Skeletal muscle satellite cell (primary cell): ENCODE results near the gene OR51E1.

Experiments used
- H3K27me3 ChIP-seq: 2 replicates; pipeline ENCODE4 v1.7.0; 2013; ENCODE audit warnings: low read length; ENCODE audit not compliant: control insufficient read depth, insufficient read depth
- H3K36me3 ChIP-seq: 2 replicates; pipeline ENCODE4 v1.7.0; 2013; ENCODE audit warnings: mild to moderate bottlenecking, control low read depth, low read length; ENCODE audit not compliant: insufficient read depth
- H3K4me1 ChIP-seq: 2 replicates; pipeline ENCODE4 v1.7.0; 2013; ENCODE audit warnings: low read length; ENCODE audit not compliant: control insufficient read depth, insufficient read depth
- H3K4me2 ChIP-seq: 2 replicates; pipeline ENCODE4 v1.7.0; 2013; ENCODE audit warnings: mild to moderate bottlenecking, low read length
- H3K4me3 ChIP-seq: 2 replicates; pipeline ENCODE4 v1.7.0; 2013; ENCODE audit warnings: low read length
- H3K9ac ChIP-seq: 2 replicates; pipeline ENCODE4 v1.7.0; 2013; ENCODE audit warnings: mild to moderate bottlenecking, low read depth, low read length, moderate library complexity
- H3K9me3 ChIP-seq: replicated peaks from 2 replicates; pipeline ENCODE4 v1.7.0; 2013; ENCODE audit warnings: mild to moderate bottlenecking, control low read depth, low read length

Gene OR51E1

DNA sequence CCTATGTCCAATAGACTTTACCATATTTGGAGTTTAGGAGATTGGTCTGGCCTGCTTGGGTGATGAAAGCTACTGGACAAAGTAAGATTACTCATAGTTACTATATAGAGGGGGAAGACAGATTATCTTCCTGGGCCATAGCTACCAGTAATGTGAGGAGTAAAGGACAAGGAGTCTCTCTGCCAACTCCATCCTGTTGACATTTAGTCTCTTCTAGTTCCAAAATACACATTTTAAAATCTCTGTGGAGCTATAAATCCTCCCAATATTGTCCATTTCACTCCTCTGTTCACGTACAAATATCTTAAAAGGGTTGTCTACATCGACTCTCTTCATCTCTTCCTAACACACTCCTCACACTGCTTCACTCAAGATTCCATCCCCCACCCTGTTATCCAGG, 7.6 kb upstream of the OR51E1 start:
- H3K36me3 ChIP-seq: no peaks in the 10 kb centered on the region
- no peaks in the 10 kb centered on the region for H3K9me3 ChIP-seq
- no peak overlapping the region for H3K4me3 ChIP-seq
- H3K4me2 ChIP-seq: no peak overlapping the region
- H3K4me1 ChIP-seq: peaks cover 2% of the 10 kb centered on the region
- peaks cover 26% of the 10 kb centered on the region for H3K27me3 ChIP-seq
- no peak overlapping the region for H3K9ac ChIP-seq

GRCh38 chr11:4636962-4637661, 6.7 kb upstream of the OR51E1 start, which contains the start of gene OR51D1:
OR51D1 (plus strand) TSS chr11:4637477; CDS start chr11:4639791, 2,314 bp downstream.
- Histone ChIP-seq H3K27me3 (peaks cover 26% of the 10 kb centered on the region), H3K36me3 (no peaks in the 10 kb centered on the region), H3K9ac (no peak within 1 kb of the TSS), H3K9me3 (no peaks in the 10 kb centered on the region), H3K4me1 (peaks cover 2% of the 10 kb centered on the region), H3K4me2 (peak within 1 kb of the TSS; percentile 74), H3K4me3 (no peak within 1 kb of the TSS)

GRCh38 chr11:4637662-4638047, 6.1 kb upstream of the OR51E1 start:
- Histone ChIP-seq H3K9me3 (no peaks in the 10 kb centered on the region), H3K9ac (no peak overlapping the region), H3K4me2 (no peak overlapping the region), H3K36me3 (no peaks in the 10 kb centered on the region), H3K4me3 (no peak overlapping the region), H3K27me3 (peaks cover 26% of the 10 kb centered on the region), H3K4me1 (peaks cover 2% of the 10 kb centered on the region)

- Histone ChIP-seq H3K36me3 (no peaks in the 10 kb centered on the region), H3K9me3 (no peaks in the 10 kb centered on the region), H3K4me3 (no peak overlapping the region), H3K9ac (no peak overlapping the region), H3K27me3 (peaks cover 32% of the 10 kb centered on the region), H3K4me2 (no peak overlapping the region), H3K4me1 (peaks cover 2% of the 10 kb centered on the region)
These were observed 3.9 kb upstream of the OR51E1 start for GRCh38 chr11:4639931-4640330.

DNA sequence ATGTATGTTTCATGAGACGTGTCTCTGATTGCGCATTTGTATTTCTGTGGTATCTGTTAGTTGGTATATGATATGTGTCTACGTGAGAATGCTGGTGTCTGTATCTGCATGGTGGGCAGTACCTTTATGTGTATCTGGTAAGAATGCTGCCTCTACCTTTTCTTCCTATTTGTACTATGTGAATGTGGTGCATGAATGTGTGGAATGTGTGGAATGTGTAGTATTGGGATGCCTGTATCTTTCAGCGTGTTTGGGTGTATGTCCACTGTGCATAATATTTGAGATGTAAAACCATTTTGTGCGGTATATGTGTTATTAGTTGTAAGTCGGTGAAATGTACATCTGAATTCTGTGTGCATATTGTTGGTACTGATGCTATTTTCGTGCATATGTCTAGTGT, 2.3 kb upstream of the OR51E1 start:
- H3K9me3 ChIP-seq: no peaks in the 10 kb centered on the region
- H3K27me3 ChIP-seq: peaks cover 24% of the 10 kb centered on the region
- H3K9ac ChIP-seq: no peak overlapping the region
- no peak overlapping the region for H3K4me2 ChIP-seq
- H3K4me1 ChIP-seq: peaks cover 2% of the 10 kb centered on the region
- no peaks in the 10 kb centered on the region for H3K36me3 ChIP-seq
- H3K4me3 ChIP-seq: no peak overlapping the region

- peaks cover 23% of the 10 kb centered on the region for H3K27me3 ChIP-seq
- no peak overlapping the region for H3K4me2 ChIP-seq
- no peaks in the 10 kb centered on the region for H3K9me3 ChIP-seq
- H3K4me3 ChIP-seq: no peak overlapping the region
- peaks cover 1% of the 10 kb centered on the region for H3K4me1 ChIP-seq
- H3K36me3 ChIP-seq: no peaks in the 10 kb centered on the region
- no peak overlapping the region for H3K9ac ChIP-seq
These were observed 1.7 kb upstream of the OR51E1 start for GRCh38 chr11:4642043-4642442.

GRCh38 chr11:4643076-4643475, 706 bp upstream of the OR51E1 start:
- Histone ChIP-seq H3K27me3 (peaks cover 15% of the 10 kb centered on the region), H3K4me2 (no peak overlapping the region), H3K4me1 (no peaks in the 10 kb centered on the region), H3K4me3 (no peak overlapping the region), H3K36me3 (no peaks in the 10 kb centered on the region), H3K9ac (no peak overlapping the region), H3K9me3 (no peaks in the 10 kb centered on the region)

- Histone ChIP-seq H3K4me2 (no peak overlapping the region), H3K4me1 (no peaks in the 10 kb centered on the region), H3K9ac (no peak overlapping the region), H3K36me3 (no peaks in the 10 kb centered on the region), H3K27me3 (peaks cover 10% of the 10 kb centered on the region), H3K9me3 (no peaks in the 10 kb centered on the region), H3K4me3 (no peak overlapping the region)
These were observed 451 bp downstream of the OR51E1 start for GRCh38 chr11:4644233-4644632.

DNA sequence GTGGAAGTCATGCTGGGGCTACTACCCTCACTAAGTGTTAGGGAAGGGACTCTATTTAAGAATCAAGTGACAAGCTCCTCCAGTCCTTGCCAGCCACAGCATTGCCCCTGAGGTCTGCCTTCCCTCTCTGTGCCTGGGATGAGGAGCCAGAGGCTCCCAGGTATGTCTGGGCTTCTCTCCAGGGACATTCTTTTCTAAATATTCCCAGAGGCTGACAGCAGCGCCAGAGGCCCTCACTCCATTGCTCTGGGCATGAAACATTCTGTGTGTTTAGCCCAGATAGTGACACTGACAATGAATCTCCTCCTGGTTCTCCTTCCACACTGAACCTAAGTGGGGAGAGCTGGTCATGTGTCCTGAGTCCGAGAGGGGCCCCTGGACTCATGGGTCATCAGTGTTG, 2.2 kb downstream of the OR51E1 start:
- Histone ChIP-seq H3K9me3 (no peaks in the 10 kb centered on the region), H3K36me3 (no peaks in the 10 kb centered on the region), H3K27me3 (peaks cover 10% of the 10 kb centered on the region), H3K9ac (no peak overlapping the region), H3K4me2 (no peak overlapping the region), H3K4me3 (no peak overlapping the region), H3K4me1 (no peaks in the 10 kb centered on the region)

DNA sequence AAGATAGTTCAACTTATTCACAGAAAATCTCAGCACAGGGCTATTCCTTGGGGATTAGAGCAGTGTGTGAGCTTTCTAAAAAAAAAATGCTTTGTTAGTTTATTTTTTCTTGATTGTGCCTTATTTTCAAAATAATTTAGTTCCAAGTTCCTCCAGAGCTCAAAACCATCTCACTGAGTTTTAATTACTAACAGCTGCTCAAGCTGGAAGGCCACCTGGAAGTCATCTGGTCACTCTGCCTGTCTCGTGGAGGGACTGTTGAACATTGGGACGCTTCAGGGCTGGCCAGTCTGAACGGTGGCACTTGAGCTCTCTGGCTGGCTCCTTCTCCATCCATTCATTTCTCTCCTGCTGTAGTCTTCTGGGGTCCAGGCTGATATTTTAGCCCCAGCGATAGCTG, 4.0 kb downstream of the OR51E1 start:
- no peak overlapping the region for H3K4me3 ChIP-seq
- no peaks in the 10 kb centered on the region for H3K4me1 ChIP-seq
- no peaks in the 10 kb centered on the region for H3K36me3 ChIP-seq
- H3K4me2 ChIP-seq: no peak overlapping the region
- no peak overlapping the region for H3K9ac ChIP-seq
- H3K9me3 ChIP-seq: no peaks in the 10 kb centered on the region
- H3K27me3 ChIP-seq: peaks cover 10% of the 10 kb centered on the region

DNA sequence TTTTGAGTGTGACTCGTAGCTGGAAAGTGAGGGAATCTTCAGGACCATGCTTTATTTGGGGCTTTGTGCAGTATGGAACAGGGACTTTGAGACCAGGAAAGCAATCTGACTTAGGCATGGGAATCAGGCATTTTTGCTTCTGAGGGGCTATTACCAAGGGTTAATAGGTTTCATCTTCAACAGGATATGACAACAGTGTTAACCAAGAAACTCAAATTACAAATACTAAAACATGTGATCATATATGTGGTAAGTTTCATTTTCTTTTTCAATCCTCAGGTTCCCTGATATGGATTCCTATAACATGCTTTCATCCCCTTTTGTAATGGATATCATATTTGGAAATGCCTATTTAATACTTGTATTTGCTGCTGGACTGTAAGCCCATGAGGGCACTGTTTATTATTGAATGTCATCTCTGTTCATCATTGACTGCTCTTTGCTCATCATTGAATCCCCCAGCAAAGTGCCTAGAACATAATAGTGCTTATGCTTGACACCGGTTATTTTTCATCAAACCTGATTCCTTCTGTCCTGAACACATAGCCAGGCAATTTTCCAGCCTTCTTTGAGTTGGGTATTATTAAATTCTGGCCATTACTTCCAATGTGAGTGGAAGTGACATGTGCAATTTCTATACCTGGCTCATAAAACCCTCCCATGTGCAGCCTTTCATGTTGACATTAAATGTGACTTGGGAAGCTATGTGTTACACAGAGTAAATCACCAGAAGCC, 11.0 kb downstream of the OR51E1 start:
- no peaks in the 10 kb centered on the region for H3K9me3 ChIP-seq
- H3K4me1 ChIP-seq: no peaks in the 10 kb centered on the region
- no peaks in the 10 kb centered on the region for H3K36me3 ChIP-seq
- no peak overlapping the region for H3K9ac ChIP-seq
- H3K27me3 ChIP-seq: no peaks in the 10 kb centered on the region
- H3K4me2 ChIP-seq: no peak overlapping the region
- H3K4me3 ChIP-seq: no peak overlapping the region
